Liver (tissue), 9 donors: ENCODE measurements around the gene NAALADL1. TPM values are rescaled to one million over a fixed set of nuclear protein-coding genes. Genes with fewer than 3 reads are reported as not detected.

ENCODE experiments used
- DNase-seq: peaks from one replicate; pipeline ENCODE4 v3.0.0-alpha.2; 2017; ENCODE audit warnings: low spot score
- H3K27ac ChIP-seq, 2 donors: one replicate each; pipeline ENCODE4 v1.7.0; 2013; ENCODE audit warnings: inconsistent platforms in 2 of 2, low read length in 2 of 2, control low read depth in 1 of 2, low read depth in 1 of 2, mild to moderate bottlenecking in 1 of 2
- H3K27me3 ChIP-seq, 4 donors: one replicate each; pipeline versions ENCODE4 v1.6.1 to v1.7.0; 2013; ENCODE audit warnings: low read length in 3 of 4, inconsistent platforms in 1 of 4, mild to moderate bottlenecking in 1 of 4, moderate library complexity in 1 of 4; ENCODE audit not compliant: control insufficient read depth in 4 of 4, insufficient read depth in 4 of 4
- H3K36me3 ChIP-seq, 4 donors: one replicate each; pipeline versions ENCODE4 v1.6.1 to v1.7.0; 2013; ENCODE audit warnings: low read length in 3 of 4, mild to moderate bottlenecking in 3 of 4, low read depth in 1 of 4, moderate library complexity in 1 of 4; ENCODE audit not compliant: control insufficient read depth in 4 of 4, insufficient read depth in 3 of 4
- H3K4me1 ChIP-seq, 4 donors: one replicate each; pipeline versions ENCODE4 v1.6.1 to v1.7.0; 2013; ENCODE audit warnings: low read length in 3 of 4, mild to moderate bottlenecking in 3 of 4, moderate library complexity in 1 of 4; ENCODE audit not compliant: control insufficient read depth in 4 of 4, insufficient read depth in 4 of 4
- H3K4me3 ChIP-seq, 3 donors: one replicate each; pipeline versions ENCODE4 v1.6.1 to v1.7.0; 2013; ENCODE audit warnings: low read length in 3 of 3, control low read depth in 1 of 3, low read depth in 1 of 3, mild to moderate bottlenecking in 1 of 3
- H3K9ac ChIP-seq, 2 donors: one replicate each; pipeline ENCODE4 v1.7.0; 2013; ENCODE audit warnings: low read length in 2 of 2, mild to moderate bottlenecking in 2 of 2, moderate library complexity in 2 of 2, control low read depth in 1 of 2, low read depth in 1 of 2
- H3K9me3 ChIP-seq, 4 donors: one replicate each; pipeline versions ENCODE4 v1.6.1 to v1.7.0; 2013; ENCODE audit warnings: low read length in 3 of 4; ENCODE audit not compliant: control insufficient read depth in 4 of 4
- ATF3 ChIP-seq: IDR thresholded peaks from 2 replicates; pipeline ENCODE4 v1.6.1; 2016; ENCODE audit warnings: antibody characterized with exemption
- CTCF ChIP-seq: fragments of 150-350 bp; IDR thresholded peaks from 2 replicates; pipeline ENCODE4 v1.5.1; 2017; ENCODE audit warnings: improper control_type of control experiment, low read depth, low read length; ENCODE audit not compliant: missing input control
- EGR1 ChIP-seq, 2 donors: IDR thresholded peaks; 2 replicates each; pipeline ENCODE4 v1.6.1; 2016 to 2018; ENCODE audit warnings: antibody characterized with exemption in 2 of 2, low read depth in 2 of 2
- FOXA1 ChIP-seq: IDR thresholded peaks from 2 replicates; pipeline ENCODE4 v1.6.1; 2016; ENCODE audit warnings: antibody characterized with exemption
- FOXA2 ChIP-seq: IDR thresholded peaks from 2 replicates; pipeline ENCODE4 v1.6.1; 2016; ENCODE audit warnings: antibody characterized with exemption
- GABPA ChIP-seq, 2 donors: IDR thresholded peaks in 1 of 2; conservative IDR thresholded peaks in 1 of 2; 2 replicates each; pipeline ENCODE4 v1.6.1; 2016; ENCODE audit warnings: antibody characterized with exemption in 2 of 2, mild to moderate bottlenecking in 1 of 2, moderate library complexity in 1 of 2
- HNF4A ChIP-seq, 2 donors: conservative IDR thresholded peaks; 2 replicates each; pipeline ENCODE4 v1.6.1; 2016; ENCODE audit warnings: antibody characterized with exemption in 2 of 2, mild to moderate bottlenecking in 2 of 2
- JUND ChIP-seq, 2 donors: IDR thresholded peaks; 2 replicates each; pipeline ENCODE4 v1.6.1; 2016; ENCODE audit warnings: antibody characterized with exemption in 2 of 2
- NR2F2 ChIP-seq: IDR thresholded peaks from 2 replicates; pipeline ENCODE4 v1.6.1; 2016; ENCODE audit warnings: antibody characterized with exemption
- RAD21 ChIP-seq, 2 donors: IDR thresholded peaks; 2 replicates each; pipeline ENCODE4 v1.6.1; 2016; ENCODE audit warnings: antibody characterized with exemption in 2 of 2, mild to moderate bottlenecking in 2 of 2
- REST ChIP-seq: IDR thresholded peaks from 2 replicates; pipeline ENCODE4 v1.6.1; 2016; ENCODE audit warnings: antibody characterized with exemption, mild to moderate bottlenecking
- RXRA ChIP-seq, 2 donors: IDR thresholded peaks; 2 replicates each; pipeline ENCODE4 v1.6.1; 2017 to 2018; ENCODE audit warnings: antibody characterized with exemption in 2 of 2, mild to moderate bottlenecking in 1 of 2
- SP1 ChIP-seq: IDR thresholded peaks from 2 replicates; pipeline ENCODE4 v1.6.1; 2018; ENCODE audit warnings: antibody characterized with exemption, mild to moderate bottlenecking
- TAF1 ChIP-seq: conservative IDR thresholded peaks from 2 replicates; pipeline ENCODE4 v1.6.1; 2016; ENCODE audit warnings: antibody characterized with exemption, mild to moderate bottlenecking
- YY1 ChIP-seq: IDR thresholded peaks from 2 replicates; pipeline ENCODE4 v1.6.1; 2016; ENCODE audit warnings: antibody characterized with exemption, mild to moderate bottlenecking
- WGBS: extraction: QIAGEN DNeasy Blood & Tissue Kit; methylation state at CpG from one replicate; pipeline ENCODE4 v1.1.7; 2013; 5-methylcytosine and 5-hydroxymethylcytosine counted together
- polyA plus RNA-seq, 2 donors: library from polyadenylated mRNA; stranded (reverse) in 1 of 2; unstranded in 1 of 2; fragments of 200-250 nt in 1 of 2; fragments of >200 nt in 1 of 2; fragmentation: Nextera tagmentation in 1 of 2; extraction: Ambion mirVana in 1 of 2; gene quantifications; one replicate each; pipeline versions ENCODE4 v1.2.1 to v1.2.3, GENCODE V29; 2013 to 2015
- total RNA-seq, 2 donors: library from RNA; depleted of rRNA; stranded (reverse); fragments of >200 nt; gene quantifications; one replicate each; pipeline ENCODE4 v1.2.3, GENCODE V29; 2014
- TF ChIP-seq, protein P1 (sequence below): IDR thresholded peaks from 2 replicates; pipeline ENCODE4 v1.6.1; 2016; ENCODE audit warnings: antibody characterized with exemption
- TF ChIP-seq, protein P2 (sequence below): IDR thresholded peaks from 2 replicates; pipeline ENCODE4 v1.6.1; 2016; ENCODE audit warnings: antibody characterized with exemption
- donor health status: healthy.
- donor health status: healthy.
- donor health status: healthy.
- donor health status: healthy.
- donor health status: healthy.

NAALADL1 gene
- total and polyA plus RNA-seq, 4 donors = 1.2 to 2.1 (median 1.6) TPM

DNA sequence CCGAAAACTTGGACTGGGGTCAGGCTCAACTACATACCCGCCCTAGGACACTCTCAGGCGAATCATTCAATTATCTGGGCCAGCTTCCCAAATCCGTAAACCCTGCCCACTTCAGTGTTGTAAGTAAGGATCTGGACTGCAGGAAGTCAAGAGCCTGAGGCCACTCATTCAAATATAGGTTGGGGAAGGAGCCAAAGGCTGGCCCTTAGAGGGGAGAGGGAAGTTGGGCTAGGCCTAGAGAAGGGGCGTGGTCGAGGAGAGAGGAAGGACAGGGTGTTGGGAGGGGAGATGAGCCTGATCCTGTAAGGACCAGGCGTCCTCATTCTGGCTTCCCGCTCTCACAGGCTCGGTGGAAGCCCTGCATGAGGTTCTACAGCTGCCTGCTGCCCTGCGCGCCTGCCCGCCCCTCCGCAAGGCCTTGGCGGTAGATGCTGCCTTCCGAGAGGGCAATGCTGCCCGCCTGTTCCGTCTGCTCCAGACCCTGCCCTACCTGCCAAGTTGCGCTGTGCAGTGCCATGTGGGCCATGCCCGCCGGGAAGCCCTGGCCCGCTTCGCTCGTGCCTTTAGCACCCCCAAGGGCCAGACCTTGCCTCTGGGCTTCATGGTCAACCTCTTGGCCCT, 14.4 kb downstream of the NAALADL1 start (continued):
- TF ChIP-seq FOXA2 (no peak), NR2F2 (no peak), TAF1 (no peak)

- Histone ChIP-seq H3K27me3 (no peaks in the 10 kb centered on the region), H3K9ac (no peak overlapping the region), H3K36me3 (peaks cover 0 to 8% (median 4%) of the 10 kb centered on the region in 4 donors), H3K27ac (no peak overlapping the region), H3K4me3 (no peak overlapping the region), H3K4me1 (peaks cover 4 to 22% (median 12%) of the 10 kb centered on the region in 4 donors), H3K9me3 (no peaks in the 10 kb centered on the region)
- TF ChIP-seq CTCF (no peak), FOXA1 (no peak)
- TF ChIP-seq, protein P1, sequence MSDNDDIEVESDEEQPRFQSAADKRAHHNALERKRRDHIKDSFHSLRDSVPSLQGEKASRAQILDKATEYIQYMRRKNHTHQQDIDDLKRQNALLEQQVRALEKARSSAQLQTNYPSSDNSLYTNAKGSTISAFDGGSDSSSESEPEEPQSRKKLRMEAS = no peak
- TF ChIP-seq, protein P2, sequence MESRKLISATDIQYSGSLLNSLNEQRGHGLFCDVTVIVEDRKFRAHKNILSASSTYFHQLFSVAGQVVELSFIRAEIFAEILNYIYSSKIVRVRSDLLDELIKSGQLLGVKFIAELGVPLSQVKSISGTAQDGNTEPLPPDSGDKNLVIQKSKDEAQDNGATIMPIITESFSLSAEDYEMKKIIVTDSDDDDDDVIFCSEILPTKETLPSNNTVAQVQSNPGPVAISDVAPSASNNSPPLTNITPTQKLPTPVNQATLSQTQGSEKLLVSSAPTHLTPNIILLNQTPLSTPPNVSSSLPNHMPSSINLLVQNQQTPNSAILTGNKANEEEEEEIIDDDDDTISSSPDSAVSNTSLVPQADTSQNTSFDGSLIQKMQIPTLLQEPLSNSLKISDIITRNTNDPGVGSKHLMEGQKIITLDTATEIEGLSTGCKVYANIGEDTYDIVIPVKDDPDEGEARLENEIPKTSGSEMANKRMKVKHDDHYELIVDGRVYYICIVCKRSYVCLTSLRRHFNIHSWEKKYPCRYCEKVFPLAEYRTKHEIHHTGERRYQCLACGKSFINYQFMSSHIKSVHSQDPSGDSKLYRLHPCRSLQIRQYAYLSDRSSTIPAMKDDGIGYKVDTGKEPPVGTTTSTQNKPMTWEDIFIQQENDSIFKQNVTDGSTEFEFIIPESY = no peak
- DNase-seq = no peak
- 93% methylated on average over 6 of the region's 6 CpGs for WGBS
These were observed 15.5 kb downstream of the NAALADL1 start for GRCh38 chr11:65042891-65043290.

- Histone ChIP-seq H3K4me1 (peaks cover 4 to 19% (median 11%) of the 10 kb centered on the region in 4 donors), H3K27me3 (no peaks in the 10 kb centered on the region), H3K36me3 (peaks cover 0 to 9% (median 8%) of the 10 kb centered on the region in 4 donors), H3K27ac (peak within 1 kb of the TSS; percentile 89 to 96), H3K9ac (peak within 1 kb of the TSS; percentile 40 to 64), H3K4me3 (peak within 1 kb of the TSS; percentile 45 to 83 (median 61)), H3K9me3 (no peaks in the 10 kb centered on the region)
- WGBS = under 1% methylated on average over 91 of the region's 91 CpGs
- TF ChIP-seq RAD21 (IDR thresholded peaks at IDR 0.05) = no peak
- TF ChIP-seq ATF3 = no peak
- peak; percentile 75 to 76 for TF ChIP-seq RXRA (IDR thresholded peaks at IDR 0.05)
- TF ChIP-seq EGR1 (IDR thresholded peaks at IDR 0.05; ENCODE audit: low read depth in 2 of 2) = peak in 1 of 2 donors; percentile 25
- peak; percentile 83 for TF ChIP-seq SP1
- TF ChIP-seq JUND (IDR thresholded peaks at IDR 0.05) = peak in 1 of 2 donors; percentile 16
- TF ChIP-seq GABPA (IDR thresholded peaks at IDR 0.05 in 1 of 2, conservative IDR thresholded peaks at IDR 0.05 in 1 of 2) = peak in 1 of 2 donors; percentile 72
- TF ChIP-seq, protein P1 = peak; percentile 83
- TF ChIP-seq, protein P2 = no peak
- no peak for TF ChIP-seq FOXA2
- peak; percentile 27 to 49 for TF ChIP-seq HNF4A (conservative IDR thresholded peaks at IDR 0.05)
- peak; percentile 63 for TF ChIP-seq REST
- peak; percentile 95 for TF ChIP-seq YY1
- TF ChIP-seq NR2F2 = peak; percentile 63
- DNase-seq = peak; percentile 89
These were observed 17.3 kb downstream of the NAALADL1 start, which contains the start of gene SAC3D1 for GRCh38 chr11:65040847-65041622. TSS of gene SAC3D1 (plus strand) at chr11:65041210. CDS start at chr11:65041293, 83 bp downstream.
